Tibial nerve (tissue), 3 donors: ENCODE data around the gene NCEH1.

Source experiments
- CTCF ChIP-seq, 5 experiments: fragments of 200-600 bp in 3 of 5; fragments of 450-650 bp in 2 of 5; sonication (generic) in 3 of 5; IDR thresholded peaks; one replicate each; pipeline ENCODE4 v1.5.1; 2016 to 2019; ENCODE audit warnings: antibody characterized with exemption in 5 of 5, mild to moderate bottlenecking in 3 of 5, moderate library complexity in 2 of 5
- POLR2A ChIP-seq, 2 donors: fragments of 450-650 bp; IDR thresholded peaks; one replicate each; pipeline ENCODE4 v1.6.1; 2017; ENCODE audit warnings: antibody characterized with exemption in 2 of 2, mild to moderate bottlenecking in 2 of 2, moderate library complexity in 2 of 2

GRCh38 chr3:172687501-172687900, 23.4 kb downstream of the NCEH1 start:
- no peak for TF ChIP-seq CTCF (IDR thresholded peaks at IDR 0.05)
- TF ChIP-seq POLR2A (IDR thresholded peaks at IDR 0.05): no peak
